SJCRH30 (cell line): ENCODE results near the gene ABTB1. TPM values are rescaled to one million over a fixed set of nuclear protein-coding genes. Genes with fewer than 3 reads are reported as not detected.
"Not testable (repeated sequence)": the region's sequence is repeated elsewhere in the genome, so short reads cannot be mapped to it uniquely, and the experiment has no call there.

Experiments
- DNase-seq, 2 experiments: peaks; one replicate each; pipeline ENCODE4 v3.0.0-alpha.2; 2015 to 2020
- H3K27ac ChIP-seq: fragments of 250-450 bp; sonication (Bioruptor Pico); 2 replicates; pipeline ENCODE4 v1.5.1; 2020; ENCODE audit warnings: mild to moderate bottlenecking, moderate library complexity
- H3K27me3 ChIP-seq: fragments of 250-450 bp; sonication (Bioruptor Pico); 2 replicates; pipeline ENCODE4 v1.5.1; 2020; ENCODE audit warnings: mild to moderate bottlenecking, moderate library complexity
- H3K36me3 ChIP-seq: fragments of 250-450 bp; sonication (Bioruptor Pico); 2 replicates; pipeline ENCODE4 v1.5.1; 2020; ENCODE audit warnings: mild to moderate bottlenecking, moderate library complexity
- H3K4me1 ChIP-seq: fragments of 250-450 bp; sonication (Bioruptor Pico); 2 replicates; pipeline ENCODE4 v1.5.1; 2020; ENCODE audit warnings: mild to moderate bottlenecking, moderate library complexity
- H3K4me3 ChIP-seq: fragments of 250-450 bp; sonication (Bioruptor Pico); 2 replicates; pipeline ENCODE4 v1.5.1; 2020; ENCODE audit warnings: mild to moderate bottlenecking, moderate library complexity
- H3K9me3 ChIP-seq: fragments of 250-450 bp; sonication (Bioruptor Pico); replicated peaks from 2 replicates; pipeline ENCODE4 v1.5.1; 2020; ENCODE audit warnings: mild to moderate bottlenecking, moderate library complexity
- total RNA-seq: library from RNA; depleted of rRNA; stranded (reverse); fragments of >200 nt; shearing (Covaris generic); gene quantifications from 2 replicates; pipeline ENCODE4 v1.2.3, GENCODE V29; 2014

The ABTB1 gene
- total RNA-seq, 1 experiment from 2014 or later = 6.1 TPM

DNA sequence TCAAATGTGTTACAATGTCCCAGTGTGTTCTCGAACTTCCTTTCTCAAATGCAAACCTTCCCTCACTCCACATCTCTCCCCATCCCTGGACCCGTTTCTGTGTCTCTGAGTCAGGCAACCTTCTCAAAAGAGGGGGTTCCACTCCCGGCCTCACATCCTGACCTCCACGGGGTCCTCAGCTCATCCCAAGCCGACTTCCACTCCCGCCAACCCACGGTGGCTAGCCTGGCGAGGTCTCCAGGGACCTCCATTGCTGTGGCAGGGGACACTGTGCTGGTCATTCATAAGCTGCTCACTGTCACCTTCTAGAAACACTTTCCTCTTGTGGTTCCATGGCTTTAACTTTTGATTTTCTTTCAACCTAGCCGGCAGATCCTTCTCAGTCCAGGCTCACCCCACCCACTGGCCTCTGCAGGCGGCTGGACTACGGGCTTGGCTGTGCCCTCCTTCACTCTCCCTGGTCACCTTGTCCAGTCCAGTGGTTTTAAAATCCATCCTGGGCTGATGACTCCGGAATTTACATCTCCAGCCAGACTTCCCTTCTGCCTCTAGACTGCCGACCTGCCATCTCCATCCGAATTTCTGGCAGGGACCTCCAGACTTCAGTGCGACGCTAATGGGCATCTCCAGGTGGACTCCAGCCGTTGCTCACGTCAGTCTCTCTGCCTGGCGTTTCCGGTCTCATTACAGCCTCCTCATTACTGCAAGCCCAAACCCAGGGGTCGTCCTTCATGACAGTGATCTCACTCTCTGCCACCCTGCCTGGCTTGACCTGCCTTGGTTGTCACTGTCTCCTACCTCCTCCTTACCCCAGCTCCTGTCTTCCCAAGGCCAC lies 20.0 kb downstream of the ABTB1 start:
- Histone ChIP-seq H3K9me3 (no peaks in the 10 kb centered on the region), H3K27ac (no peak overlapping the region), H3K36me3 (no peaks in the 10 kb centered on the region), H3K4me1 (peaks cover 51% of the 10 kb centered on the region), H3K27me3 (no peaks in the 10 kb centered on the region), H3K4me3 (no peak overlapping the region)
- no peak for DNase-seq

DNA sequence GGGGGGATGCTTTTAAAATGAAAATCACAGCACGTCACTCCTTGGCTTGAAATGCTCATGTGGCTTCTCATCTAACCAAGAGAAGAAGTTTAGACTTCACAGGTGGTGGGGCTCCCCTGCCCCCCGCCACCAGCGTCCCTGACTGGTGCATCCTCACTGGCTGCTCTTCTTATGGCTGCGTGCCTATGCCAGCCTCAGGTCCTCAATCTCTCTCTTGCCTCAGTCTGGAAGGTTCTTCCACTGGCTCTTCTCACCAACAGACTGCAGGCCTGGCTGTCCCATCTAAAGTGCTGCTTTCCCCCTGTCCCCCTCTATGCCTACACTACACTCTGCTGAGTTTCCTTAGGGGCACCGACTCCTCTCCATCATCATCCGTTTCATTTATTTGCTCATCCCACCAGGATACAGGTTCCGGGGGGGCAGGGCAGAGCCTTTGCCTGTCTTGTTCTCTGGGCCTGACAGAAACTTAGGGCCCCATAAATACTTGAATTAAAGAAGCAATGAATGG lies 20.6 kb downstream of the ABTB1 start:
- Histone ChIP-seq H3K4me1 (peaks cover 48% of the 10 kb centered on the region), H3K36me3 (no peaks in the 10 kb centered on the region), H3K9me3 (no peaks in the 10 kb centered on the region), H3K27ac (no peak overlapping the region), H3K4me3 (no peak overlapping the region), H3K27me3 (no peaks in the 10 kb centered on the region)
- DNase-seq = no peak

DNA sequence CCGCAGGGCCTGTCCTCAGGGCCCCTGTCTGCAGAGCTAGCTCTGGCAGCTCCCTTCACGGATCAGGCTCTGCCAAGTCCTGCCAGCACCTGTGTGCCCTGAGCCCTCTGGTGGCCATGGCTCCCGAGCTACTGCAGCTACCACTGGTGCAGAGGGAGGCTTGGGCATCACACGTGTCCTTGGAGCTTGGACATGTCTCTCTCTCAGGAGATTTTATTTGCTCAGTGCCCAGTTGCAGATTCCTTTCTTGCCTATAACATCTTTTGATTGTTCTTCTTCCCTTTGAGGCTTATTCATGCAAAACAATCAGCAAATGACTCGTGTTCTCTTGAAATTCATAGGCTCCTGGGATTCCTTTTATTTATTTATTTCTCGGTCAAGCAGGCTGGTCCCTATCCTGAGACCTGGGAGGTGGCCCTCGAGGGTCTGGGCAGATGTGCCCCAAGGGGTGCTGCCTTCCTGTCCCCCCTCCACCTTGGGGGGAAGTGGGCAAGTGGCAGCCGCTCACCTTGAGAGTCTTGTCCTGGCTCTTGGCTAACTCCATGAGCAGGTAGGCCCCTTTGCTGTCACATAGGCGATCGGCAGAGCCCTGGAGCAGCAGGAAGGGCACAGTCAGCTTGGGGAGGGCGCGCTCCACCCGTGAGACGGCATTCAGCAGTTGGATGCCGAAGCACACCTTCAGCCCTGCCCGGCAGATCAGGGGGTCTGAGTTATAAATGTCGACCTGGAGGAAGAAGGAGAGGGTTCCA lies 21.9 kb downstream of the ABTB1 start:
- no peaks in the 10 kb centered on the region for H3K27me3 ChIP-seq
- peaks cover 35% of the 10 kb centered on the region for H3K4me1 ChIP-seq
- H3K4me3 ChIP-seq = no peak overlapping the region
- H3K27ac ChIP-seq = no peak overlapping the region
- no peaks in the 10 kb centered on the region for H3K9me3 ChIP-seq
- peak; percentile 37 to 38 for DNase-seq
- no peaks in the 10 kb centered on the region for H3K36me3 ChIP-seq

DNA sequence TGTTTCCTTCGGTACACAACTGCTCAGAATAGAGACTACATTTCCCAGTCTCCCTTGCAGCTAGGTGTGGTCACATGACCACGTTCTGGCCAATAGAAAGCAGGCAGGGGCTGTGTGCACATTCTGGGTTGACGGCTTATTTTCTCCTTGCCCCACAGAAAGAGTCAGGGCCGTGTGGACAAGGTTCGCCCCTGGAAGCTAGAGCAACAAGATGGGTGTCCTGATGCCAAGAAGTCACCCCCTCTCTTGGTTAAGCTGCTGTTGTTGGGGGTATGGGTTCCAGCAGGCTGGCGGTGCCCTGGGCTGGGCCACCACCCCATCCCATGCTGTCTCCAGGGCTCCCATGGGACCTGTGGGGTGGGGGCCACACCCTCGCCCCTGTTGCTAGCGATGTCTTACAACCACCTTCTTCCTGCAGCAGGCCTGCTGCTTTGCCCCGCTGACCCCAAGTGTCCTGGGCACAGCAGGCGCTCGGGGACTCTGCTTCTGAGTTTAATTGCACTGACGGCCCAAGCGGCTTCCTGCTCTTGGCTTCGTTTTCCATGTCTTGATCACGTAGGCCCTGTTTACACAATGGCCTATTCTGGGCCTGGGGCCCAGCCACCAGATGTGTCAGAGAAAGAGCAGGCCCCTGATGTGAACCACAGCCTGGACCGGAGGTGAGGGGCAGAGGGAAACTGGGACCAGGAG lies 24.9 kb downstream of the ABTB1 start:
- H3K4me1 ChIP-seq = peaks cover 17% of the 10 kb centered on the region

DNA sequence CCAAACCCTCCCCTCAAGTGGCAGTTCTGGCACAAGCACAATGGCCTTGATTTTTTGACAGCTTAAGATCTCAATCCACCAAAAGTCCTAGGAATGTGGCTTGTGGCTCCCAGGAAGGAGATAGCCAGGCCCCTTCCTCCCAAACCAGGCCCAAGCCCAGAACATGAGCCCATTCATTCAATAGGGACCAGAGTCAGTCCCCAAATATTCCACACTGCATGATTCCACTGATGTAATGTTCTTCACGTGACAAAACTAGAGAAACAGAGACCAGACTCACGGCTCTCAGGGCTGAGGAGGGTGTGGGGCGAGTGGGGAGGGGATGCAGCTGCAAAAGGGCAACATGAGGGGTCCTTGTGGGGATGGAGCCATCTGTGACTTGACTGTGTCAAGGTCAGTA lies 25.5 kb downstream of the ABTB1 start:
- no peak overlapping the region; the same call in 1 of the 2 replicates for H3K27ac ChIP-seq
- peaks cover 17% of the 10 kb centered on the region for H3K4me1 ChIP-seq
- no peaks in the 10 kb centered on the region for H3K9me3 ChIP-seq
- H3K27me3 ChIP-seq = no peaks in the 10 kb centered on the region
- no peak overlapping the region for H3K4me3 ChIP-seq
- peaks cover 2% of the 10 kb centered on the region; the same call in 1 of the 2 replicates for H3K36me3 ChIP-seq
- DNase-seq = no peak

More for the DNA sequence above, 24.9 kb downstream of the ABTB1 start:
- Histone ChIP-seq H3K27ac (peak overlapping the region; percentile 61), H3K9me3 (no peaks in the 10 kb centered on the region), H3K4me3 (peak overlapping the region; percentile 40), H3K27me3 (no peaks in the 10 kb centered on the region), H3K36me3 (no peaks in the 10 kb centered on the region)
- DNase-seq = peak; percentile 86 to 94

DNA sequence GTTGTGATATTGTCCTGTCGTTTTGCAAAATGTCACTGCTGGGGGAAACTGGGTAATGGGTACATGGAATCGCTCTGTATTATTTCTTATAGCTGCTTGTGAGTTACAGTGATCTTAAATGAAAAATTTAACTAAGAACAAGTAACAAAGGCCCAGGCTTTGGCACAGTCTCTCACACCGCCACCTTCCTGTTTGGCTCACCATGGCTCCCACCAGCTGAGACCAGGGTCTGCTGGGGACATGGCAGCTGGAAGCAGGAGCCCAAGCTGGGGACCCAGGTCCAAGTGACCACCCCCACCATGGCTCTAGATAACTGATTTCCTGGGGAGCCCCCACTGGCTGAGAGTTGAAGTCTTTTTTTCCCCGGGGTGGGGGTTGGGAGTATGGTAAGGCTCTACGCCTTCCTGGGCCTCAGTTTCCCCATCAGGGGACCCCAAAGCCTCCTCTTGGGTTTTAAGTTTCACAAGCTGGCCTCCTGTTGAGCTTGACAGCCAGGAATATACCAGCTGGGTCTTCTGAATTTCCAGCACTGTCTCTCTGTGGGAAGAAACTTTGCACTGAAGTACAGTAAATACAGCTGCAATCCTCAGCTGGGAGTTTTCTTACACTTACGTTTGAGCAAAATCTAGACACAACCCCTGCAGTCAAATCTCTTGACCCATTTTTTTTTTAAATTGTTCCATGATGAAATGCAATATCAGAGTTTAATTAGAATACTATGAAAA lies 26.1 kb downstream of the ABTB1 start:
- peaks cover 17% of the 10 kb centered on the region for H3K4me1 ChIP-seq
- H3K27ac ChIP-seq = no peak overlapping the region
- peaks cover 3% of the 10 kb centered on the region; the same call in 1 of the 2 replicates for H3K36me3 ChIP-seq
- no peaks in the 10 kb centered on the region for H3K27me3 ChIP-seq
- no peak overlapping the region for H3K4me3 ChIP-seq
- no peaks in the 10 kb centered on the region for H3K9me3 ChIP-seq
- no peak for DNase-seq

DNA sequence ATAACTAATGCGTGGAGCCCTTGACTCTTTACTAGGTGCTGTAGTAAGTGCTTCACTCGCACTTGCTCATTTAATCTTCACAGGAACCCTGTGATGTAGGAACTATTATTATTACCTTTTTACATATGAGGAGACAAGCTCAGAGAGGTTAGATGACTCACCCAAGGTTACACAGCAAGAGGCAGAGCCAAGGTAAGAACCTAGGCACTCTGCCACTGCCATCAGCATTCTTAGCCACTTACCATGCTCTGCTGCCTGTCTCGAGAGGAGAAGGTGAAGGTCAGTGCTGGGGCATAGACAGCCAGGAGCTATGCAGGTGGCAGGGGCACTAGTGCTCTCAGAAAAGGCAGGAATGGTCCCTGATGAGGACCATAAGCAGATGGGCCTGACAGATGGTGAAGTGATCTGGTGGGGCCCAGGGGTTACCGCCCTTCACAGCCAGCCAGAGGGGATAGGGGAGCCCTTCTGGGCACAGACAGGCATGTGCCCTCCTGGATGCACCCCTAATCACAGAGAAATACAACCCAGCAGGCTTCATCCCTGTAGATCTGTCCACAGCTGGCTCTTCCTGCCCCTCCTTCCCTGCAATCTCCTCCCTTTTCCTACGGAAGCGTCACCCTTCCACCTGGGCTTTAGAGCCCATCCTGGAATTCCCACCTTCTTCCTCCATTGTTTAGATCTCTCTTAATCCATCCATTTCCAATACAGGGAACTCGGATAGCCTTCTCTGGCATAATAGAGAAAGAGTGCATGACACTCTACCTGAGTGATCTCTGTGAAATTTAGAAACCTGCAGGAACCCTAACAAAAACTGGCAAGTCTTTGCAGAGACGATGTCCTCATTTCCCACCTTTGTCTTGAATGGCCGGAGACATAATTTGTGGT lies 26.9 kb downstream of the ABTB1 start:
- Histone ChIP-seq H3K9me3 (no peaks in the 10 kb centered on the region), H3K27ac (no peak overlapping the region), H3K4me1 (peaks cover 17% of the 10 kb centered on the region), H3K36me3 (peaks cover 5% of the 10 kb centered on the region; the same call in 1 of the 2 replicates), H3K27me3 (no peaks in the 10 kb centered on the region), H3K4me3 (no peak overlapping the region)
- DNase-seq = no peak

DNA sequence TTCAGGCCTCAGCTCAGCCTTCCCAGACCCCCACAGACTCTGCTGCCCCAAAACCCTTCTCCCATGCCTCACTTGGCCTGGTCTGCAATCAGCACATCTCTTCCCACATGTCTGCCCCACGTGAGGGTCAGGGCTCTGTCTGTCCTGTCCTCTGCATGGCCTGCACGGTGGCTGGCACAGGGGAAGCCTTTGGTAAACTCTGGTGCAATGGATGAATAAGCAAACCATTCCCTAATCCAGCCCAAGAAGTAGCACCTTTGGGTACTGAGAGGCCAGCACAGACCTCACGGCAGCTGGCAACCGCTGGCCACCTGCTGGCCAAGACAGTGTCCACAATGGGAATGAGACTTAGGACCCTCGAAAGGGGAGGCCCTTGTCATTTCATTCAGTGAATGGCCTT lies 27.7 kb downstream of the ABTB1 start:
- no peak overlapping the region for H3K4me3 ChIP-seq
- peaks cover 17% of the 10 kb centered on the region for H3K4me1 ChIP-seq
- H3K36me3 ChIP-seq = peaks cover 10% of the 10 kb centered on the region; the same call in 1 of the 2 replicates
- no peaks in the 10 kb centered on the region for H3K27me3 ChIP-seq
- DNase-seq = no peak
- no peaks in the 10 kb centered on the region for H3K9me3 ChIP-seq
- no peak overlapping the region for H3K27ac ChIP-seq

DNA sequence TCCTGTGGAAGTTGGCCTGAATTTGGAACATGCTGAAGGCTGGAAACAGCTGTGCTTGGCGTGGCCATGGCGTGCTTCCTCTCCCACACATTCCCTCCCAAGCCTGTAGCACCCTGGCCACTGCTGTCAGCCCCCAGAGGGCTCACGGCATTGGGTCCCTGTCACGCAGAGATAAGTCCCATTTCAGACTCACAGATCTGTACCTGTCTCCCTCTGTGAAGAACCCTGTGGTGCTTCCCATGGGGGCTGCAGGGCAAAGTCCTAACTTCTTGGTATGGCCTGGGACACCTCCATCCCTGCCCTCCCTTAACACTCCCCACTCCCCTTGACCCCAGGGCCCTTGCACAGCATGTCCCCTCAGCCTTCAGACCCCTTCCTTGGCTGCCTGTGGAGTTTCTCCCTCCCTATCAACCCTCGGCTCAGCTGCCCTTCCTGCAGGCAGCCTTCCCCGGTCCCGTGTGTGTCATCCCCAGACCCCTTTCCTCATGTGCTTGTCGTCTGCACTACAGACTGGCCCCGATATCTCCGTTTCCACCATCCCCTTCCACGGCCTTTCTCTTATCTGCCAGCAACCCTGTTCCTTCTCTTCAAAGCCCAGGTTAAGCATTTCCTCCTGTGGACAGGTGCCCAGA lies 28.6 kb downstream of the ABTB1 start:
- Histone ChIP-seq H3K36me3 (peaks cover 10% of the 10 kb centered on the region; the same call in 1 of the 2 replicates), H3K27me3 (no peaks in the 10 kb centered on the region), H3K4me3 (no peak overlapping the region), H3K4me1 (peaks cover 16% of the 10 kb centered on the region), H3K9me3 (no peaks in the 10 kb centered on the region), H3K27ac (no peak overlapping the region)
- DNase-seq = no peak

DNA sequence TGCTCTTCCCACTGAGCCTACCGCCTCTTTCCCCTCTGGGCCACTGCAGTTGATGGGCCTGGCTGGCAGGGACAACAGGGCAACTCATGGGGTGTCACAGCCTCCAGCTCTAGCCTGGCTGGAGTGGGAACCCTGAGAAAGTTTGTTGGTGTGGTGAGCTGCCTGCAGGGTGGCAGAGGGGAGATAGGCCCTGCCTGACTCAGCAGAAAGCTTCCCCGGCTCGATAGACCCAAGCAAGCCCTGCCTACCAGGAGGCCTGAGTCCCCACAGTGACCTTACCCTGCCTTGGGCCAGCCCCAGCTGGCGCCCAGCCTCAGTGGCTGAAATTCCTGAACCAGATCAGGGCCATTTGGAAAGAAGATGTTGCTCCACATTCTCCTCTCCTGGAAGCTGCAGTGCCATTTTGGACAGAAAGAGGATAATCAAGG lies 29.4 kb downstream of the ABTB1 start:
- Histone ChIP-seq H3K4me1 (peaks cover 8% of the 10 kb centered on the region), H3K27me3 (no peaks in the 10 kb centered on the region), H3K9me3 (no peaks in the 10 kb centered on the region), H3K36me3 (peaks cover 10% of the 10 kb centered on the region; the same call in 1 of the 2 replicates), H3K4me3 (no peak overlapping the region), H3K27ac (no peak overlapping the region)
- DNase-seq = no peak

DNA sequence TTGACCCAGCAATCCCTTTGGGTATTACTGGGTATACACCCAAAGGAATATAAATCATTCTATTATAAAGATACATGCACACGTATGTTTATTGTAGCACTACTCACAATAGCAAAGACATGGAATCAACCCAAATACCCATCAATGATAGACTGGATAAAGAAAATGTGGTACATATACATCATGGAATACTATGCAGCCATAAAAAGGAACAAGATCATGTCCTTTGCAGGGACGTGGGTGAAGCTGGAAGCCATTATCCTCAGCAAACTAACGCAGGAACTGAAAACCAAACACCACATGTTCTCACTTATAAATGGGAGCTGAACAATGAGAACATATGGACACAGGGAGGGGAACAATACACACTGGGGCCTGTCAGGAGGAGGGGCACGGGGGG lies 32.1 kb downstream of the ABTB1 start:
- DNase-seq, H3K27ac ChIP-seq, H3K4me3 ChIP-seq, H3K4me1 ChIP-seq, H3K27me3 ChIP-seq, H3K9me3 ChIP-seq: not testable (repeated sequence)
- peaks cover 10% of the 10 kb centered on the region; the same call in 1 of the 2 replicates for H3K36me3 ChIP-seq

DNA sequence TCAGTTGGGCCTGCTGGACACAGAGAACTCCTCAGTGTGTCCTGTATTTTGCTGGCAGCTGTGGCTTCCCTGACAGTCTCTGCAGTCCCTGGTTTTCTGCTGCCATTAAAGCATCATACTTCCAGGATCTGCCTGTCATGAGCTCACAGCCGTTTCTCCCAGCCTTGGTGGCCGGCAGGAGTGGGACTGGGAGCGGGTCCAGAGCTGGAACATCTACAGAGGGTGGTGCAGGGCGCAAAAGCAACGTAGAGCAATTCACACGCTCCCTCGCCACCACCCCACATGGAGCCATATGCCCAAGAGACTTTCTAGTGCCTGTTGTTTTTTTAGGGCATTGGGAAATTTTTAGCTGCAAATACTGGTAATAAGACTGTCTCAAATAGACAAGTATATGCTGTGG lies 33.6 kb downstream of the ABTB1 start:
- H3K4me3 ChIP-seq = no peak overlapping the region
- H3K4me1 ChIP-seq = no peaks in the 10 kb centered on the region
- H3K36me3 ChIP-seq = peaks cover 10% of the 10 kb centered on the region; the same call in 1 of the 2 replicates
- H3K27me3 ChIP-seq = no peaks in the 10 kb centered on the region
- no peak for DNase-seq
- no peak overlapping the region for H3K27ac ChIP-seq
- H3K9me3 ChIP-seq = no peaks in the 10 kb centered on the region

DNA sequence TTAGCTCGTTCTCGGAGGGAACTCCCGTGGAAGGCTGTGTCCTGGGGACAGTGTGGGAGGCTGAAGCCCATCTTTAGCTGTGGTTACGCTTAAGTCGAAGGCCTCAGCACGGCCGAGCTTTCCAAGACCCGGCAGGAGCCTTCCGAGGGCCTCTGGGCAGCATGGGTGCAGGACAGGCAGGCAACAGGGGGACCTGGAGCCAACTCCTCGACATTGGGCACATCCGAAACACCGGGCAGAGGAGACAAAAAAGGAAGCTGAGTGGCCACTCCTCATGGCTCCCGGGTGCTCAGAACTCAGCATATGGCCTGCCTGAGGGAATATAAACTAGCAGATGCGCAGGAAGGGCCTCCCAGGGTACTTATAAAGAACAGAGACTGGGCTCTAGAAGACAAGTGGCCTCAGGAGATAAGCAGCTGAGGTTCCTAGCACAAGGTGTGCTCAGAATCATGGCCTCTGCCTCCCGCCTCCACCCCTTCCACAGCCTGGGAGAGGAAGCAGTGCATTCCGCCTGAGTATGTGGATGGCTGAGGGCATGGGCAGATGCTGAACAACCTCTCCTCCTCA lies 34.1 kb downstream of the ABTB1 start:
- H3K27ac ChIP-seq = no peak overlapping the region
- DNase-seq = no peak
- no peaks in the 10 kb centered on the region for H3K27me3 ChIP-seq
- peaks cover 10% of the 10 kb centered on the region; the same call in 1 of the 2 replicates for H3K36me3 ChIP-seq
- no peak overlapping the region for H3K4me3 ChIP-seq
- no peaks in the 10 kb centered on the region for H3K9me3 ChIP-seq
- no peaks in the 10 kb centered on the region for H3K4me1 ChIP-seq
